Vagina (tissue), 2 donors: ENCODE measurements around the gene FRYL.

ENCODE experiments used
- CTCF ChIP-seq, 3 experiments: fragments of 450-650 bp in 2 of 3; fragments of 200-600 bp in 1 of 3; sonication (generic) in 1 of 3; IDR thresholded peaks; one replicate each; pipeline ENCODE4 v1.5.1; 2017 to 2019; ENCODE audit warnings: antibody characterized with exemption in 3 of 3, mild to moderate bottlenecking in 2 of 3, moderate library complexity in 2 of 3
- POLR2AphosphoS5 ChIP-seq, 2 donors: sonication (generic); formaldehyde crosslinking; IDR thresholded peaks; one replicate each; pipeline ENCODE4 v1.9.0; 2017; ENCODE audit warnings: antibody characterized with exemption in 2 of 2, mild to moderate bottlenecking in 2 of 2, low read depth in 1 of 2; ENCODE audit not compliant: insufficient read depth in 1 of 2

- no peak for TF ChIP-seq CTCF (IDR thresholded peaks at IDR 0.05)
- no peak for TF ChIP-seq POLR2AphosphoS5 (IDR thresholded peaks at IDR 0.05; ENCODE audit: insufficient read depth in 1 of 2, low read depth in 1 of 2)
These were observed 253.7 kb downstream of the FRYL start for GRCh38 chr4:48526406-48526805.
